Progenitor cell of endocrine pancreas (in vitro differentiated cells): ENCODE results near the gene NRAS. TPM values are rescaled to one million over a fixed set of nuclear protein-coding genes. Genes with fewer than 3 reads are reported as not detected.
"Not testable (repeated sequence)": the region's sequence is repeated elsewhere in the genome, so short reads cannot be mapped to it uniquely, and the experiment has no call there.

Source experiments
- DNase-seq: peaks from one replicate; pipeline ENCODE4 v3.0.0; 2021; ENCODE audit warnings: low spot score; ENCODE audit not compliant: unreplicated experiment
- H3K27ac Mint-ChIP-seq: 2 replicates; pipeline ENCODE4 v1.8.0; 2021; ENCODE audit warnings: mild to moderate bottlenecking, moderate library complexity, mixed read lengths
- H3K27me3 Mint-ChIP-seq: 2 replicates; pipeline ENCODE4 v1.8.0; 2021; ENCODE audit warnings: mixed read lengths
- H3K36me3 Mint-ChIP-seq: 2 replicates; pipeline ENCODE4 v1.8.0; 2022; ENCODE audit warnings: mixed read lengths; ENCODE audit not compliant: insufficient read depth
- H3K4me1 Mint-ChIP-seq: 2 replicates; pipeline ENCODE4 v1.8.0; 2021; ENCODE audit warnings: low read depth, mixed read lengths
- H3K4me3 Mint-ChIP-seq: 2 replicates; pipeline ENCODE4 v1.8.0; 2021; ENCODE audit warnings: low read depth, mild to moderate bottlenecking, moderate library complexity, mixed read lengths
- H3K9me3 Mint-ChIP-seq: 2 replicates; pipeline ENCODE4 v1.8.0; 2021; ENCODE audit warnings: low read depth, mixed read lengths
- CTCF ChIP-seq: fragments of 200-600 bp; sonication (generic); IDR thresholded peaks from one replicate; pipeline ENCODE4 v1.5.0; 2021; ENCODE audit warnings: antibody characterized with exemption, mild to moderate bottlenecking; ENCODE audit not compliant: unreplicated experiment
- total RNA-seq: library from RNA; stranded (reverse); gene quantifications from 2 replicates; pipeline ENCODE4 v1.2.1, GENCODE V29; 2021

NRAS gene
- total RNA-seq, 1 donor from 2014 or later: 59.1 TPM

GRCh38 chr1:114756949-114757454, 40.4 kb upstream of the NRAS start:
- Mint-ChIP-seq H3K4me3 (peak overlapping the region; percentile 100), H3K36me3 (peaks cover 8% of the 10 kb centered on the region), H3K27ac (peak overlapping the region; percentile 100), H3K27me3 (no peaks in the 10 kb centered on the region), H3K9me3 (peaks cover 3% of the 10 kb centered on the region), H3K4me1 (peaks cover 41% of the 10 kb centered on the region)
- TF ChIP-seq CTCF: no peak
- peak; percentile 12 for DNase-seq

- H3K9me3 Mint-ChIP-seq: peaks cover 3% of the 10 kb centered on the region
- no peak for DNase-seq
- H3K27ac Mint-ChIP-seq: peak overlapping the region; percentile 100
- peak overlapping the region; percentile 100 for H3K4me3 Mint-ChIP-seq
- peaks cover 48% of the 10 kb centered on the region for H3K4me1 Mint-ChIP-seq
- no peak for TF ChIP-seq CTCF
- peaks cover 8% of the 10 kb centered on the region for H3K36me3 Mint-ChIP-seq
- no peaks in the 10 kb centered on the region for H3K27me3 Mint-ChIP-seq
These were observed 39.7 kb upstream of the NRAS start for GRCh38 chr1:114756009-114756892.

- Mint-ChIP-seq H3K27me3 (no peaks in the 10 kb centered on the region), H3K4me3 (peak overlapping the region; percentile 100), H3K9me3 (peaks cover 3% of the 10 kb centered on the region), H3K36me3 (peaks cover 8% of the 10 kb centered on the region), H3K4me1 (peaks cover 56% of the 10 kb centered on the region), H3K27ac (peak overlapping the region; percentile 100)
- TF ChIP-seq CTCF: no peak
- DNase-seq: no peak
These were observed 38.7 kb upstream of the NRAS start for GRCh38 chr1:114755006-114755931.

- not testable (repeated sequence) for H3K27me3 Mint-ChIP-seq, H3K4me3 Mint-ChIP-seq, H3K9me3 Mint-ChIP-seq, DNase-seq
- peaks cover 11% of the 10 kb centered on the region for H3K36me3 Mint-ChIP-seq
- peaks cover 56% of the 10 kb centered on the region for H3K4me1 Mint-ChIP-seq
- H3K27ac Mint-ChIP-seq: peak overlapping the region; percentile 87
These were observed 37.1 kb upstream of the NRAS start for GRCh38 chr1:114753702-114754101.

- no peaks in the 10 kb centered on the region for H3K9me3 Mint-ChIP-seq
- H3K4me1 Mint-ChIP-seq: peaks cover 53% of the 10 kb centered on the region
- H3K36me3 Mint-ChIP-seq: peaks cover 11% of the 10 kb centered on the region
- H3K27me3 Mint-ChIP-seq: no peaks in the 10 kb centered on the region
- TF ChIP-seq CTCF: no peak
- no peak overlapping the region for H3K4me3 Mint-ChIP-seq
- no peak overlapping the region for H3K27ac Mint-ChIP-seq
- no peak for DNase-seq
These were observed 36.6 kb upstream of the NRAS start for GRCh38 chr1:114753143-114753542.
